A673 (cell line): ENCODE measurements around the gene ARMC8. TPM values are rescaled to one million over a fixed set of nuclear protein-coding genes. Genes with fewer than 3 reads are reported as not detected.

Source experiments
- BruUV-seq: library from RNA; stranded (reverse); fragments of 400-500 nt; replicated peaks from 2 replicates; lab custom pipeline; 2021; lab: Mats Ljungman, UMichigan
- CTCF ChIA-PET: fragments of 300-600 bp; sonication (Branson Sonifier 250); formaldehyde crosslinking; loops from one replicate; lab custom pipeline; 2022; ENCODE audit warnings: antibody characterized with exemption; lab: Charles Lee
- POLR2A ChIA-PET: fragments of 300-600 bp; sonication (Branson Sonifier 250); formaldehyde crosslinking; loops from one replicate; lab custom pipeline; 2022; ENCODE audit warnings: antibody characterized with exemption; ENCODE audit not compliant: low non-redundant PET; lab: Charles Lee
- DNase-seq: peaks from one replicate; pipeline ENCODE4 v3.0.0-alpha.2; 2015; ENCODE audit warnings: low spot score
- H3K27ac ChIP-seq: fragments of 200-600 bp; sonication (generic); 2 replicates; pipeline ENCODE4 v1.5.1; 2016; ENCODE audit warnings: mixed run types, low read depth, mild to moderate bottlenecking, mixed read lengths, antibody characterized with exemption, low read length; ENCODE audit not compliant: poor library complexity, severe bottlenecking
- H3K27me3 ChIP-seq: fragments of 200-600 bp; sonication (generic); replicated peaks from 2 replicates; pipeline ENCODE4 v1.6.1; 2017; ENCODE audit warnings: mixed run types, low read depth, mild to moderate bottlenecking, mixed read lengths, antibody characterized with exemption, low read length; ENCODE audit not compliant: insufficient read depth, poor library complexity
- H3K36me3 ChIP-seq: fragments of 200-600 bp; sonication (generic); 2 replicates; pipeline ENCODE4 v1.6.1; 2016; ENCODE audit warnings: mixed run types, mild to moderate bottlenecking, mixed read lengths, antibody characterized with exemption, low read length; ENCODE audit not compliant: insufficient read depth, poor library complexity, severe bottlenecking
- H3K4me1 ChIP-seq: fragments of 200-600 bp; sonication (generic); 2 replicates; pipeline ENCODE4 v1.6.1; 2017; ENCODE audit warnings: mixed run types, mild to moderate bottlenecking, mixed read lengths, antibody characterized with exemption, low read length; ENCODE audit not compliant: insufficient read depth, poor library complexity, severe bottlenecking
- H3K4me3 ChIP-seq: fragments of 200-600 bp; sonication (generic); 2 replicates; pipeline ENCODE4 v1.5.1; 2016; ENCODE audit warnings: low read depth, mixed run types, mild to moderate bottlenecking, mixed read lengths, low read length; ENCODE audit not compliant: poor library complexity, severe bottlenecking
- H3K9me3 ChIP-seq: fragments of 200-600 bp; sonication (generic); 2 replicates; pipeline ENCODE4 v1.6.1; 2016; ENCODE audit warnings: mixed run types, low read depth, mild to moderate bottlenecking, mixed read lengths, antibody characterized with exemption, low read length; ENCODE audit not compliant: poor library complexity, severe bottlenecking
- EZH2 ChIP-seq: fragments of 200-600 bp; sonication (generic); IDR thresholded peaks from 2 replicates; pipeline ENCODE4 v1.6.1; 2017; ENCODE audit warnings: borderline replicate concordance, low read depth, mild to moderate bottlenecking, mixed read lengths, antibody characterized with exemption, low read length; ENCODE audit not compliant: poor library complexity, severe bottlenecking
- intact Hi-C: fragments of 100-400 bp; cut with micrococcal nuclease; formaldehyde crosslinking; loops from one replicate; pipeline ENCODE4 v1.10.0; 2022; ENCODE audit not compliant: unreplicated experiment
- total RNA-seq: library from RNA; stranded (reverse); gene quantifications from 2 replicates; pipeline ENCODE4 v1.2.3, GENCODE V29; 2021
- TF ChIP-seq, protein P1 (sequence below): fragments of 300-800, 200-600 bp; sonication (generic); conservative IDR thresholded peaks from 2 replicates; pipeline ENCODE4 v1.5.1; 2017; ENCODE audit warnings: low read depth, mild to moderate bottlenecking, antibody characterized with exemption, low read length, moderate library complexity, mixed read lengths

The ARMC8 gene
- total RNA-seq, 1 experiment from 2014 or later = 55.8 TPM

DNA sequence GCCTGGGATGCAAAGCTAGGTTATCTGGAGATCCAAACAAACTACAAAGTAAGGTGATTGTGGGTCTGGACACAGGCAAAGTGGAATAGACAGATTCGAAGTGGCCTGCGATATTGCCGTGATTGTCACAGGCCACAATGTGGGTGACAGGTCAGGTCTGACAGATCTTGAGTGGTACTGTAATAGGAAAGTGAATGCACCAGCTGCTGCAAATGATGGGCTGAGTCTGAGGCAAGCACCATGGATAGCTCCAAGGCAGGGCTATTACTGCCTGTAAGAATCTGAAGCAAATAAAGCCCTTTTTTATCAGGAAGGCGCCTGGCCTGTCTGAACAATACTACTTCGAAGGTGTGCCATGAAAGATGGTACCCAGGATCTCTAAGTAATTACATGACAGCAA, 10.0 kb downstream of the ARMC8 start:
- Histone ChIP-seq H3K36me3 (no peaks in the 10 kb centered on the region), H3K4me3 (no peak overlapping the region), H3K27me3 (no peaks in the 10 kb centered on the region), H3K9me3 (no peaks in the 10 kb centered on the region), H3K4me1 (no peaks in the 10 kb centered on the region), H3K27ac (no peak overlapping the region)
- CTCF ChIA-PET = no interaction called here
- no TSS peak for BruUV-seq
- no peak for DNase-seq
- POLR2A ChIA-PET = no interaction called here
- TF ChIP-seq, protein P1, sequence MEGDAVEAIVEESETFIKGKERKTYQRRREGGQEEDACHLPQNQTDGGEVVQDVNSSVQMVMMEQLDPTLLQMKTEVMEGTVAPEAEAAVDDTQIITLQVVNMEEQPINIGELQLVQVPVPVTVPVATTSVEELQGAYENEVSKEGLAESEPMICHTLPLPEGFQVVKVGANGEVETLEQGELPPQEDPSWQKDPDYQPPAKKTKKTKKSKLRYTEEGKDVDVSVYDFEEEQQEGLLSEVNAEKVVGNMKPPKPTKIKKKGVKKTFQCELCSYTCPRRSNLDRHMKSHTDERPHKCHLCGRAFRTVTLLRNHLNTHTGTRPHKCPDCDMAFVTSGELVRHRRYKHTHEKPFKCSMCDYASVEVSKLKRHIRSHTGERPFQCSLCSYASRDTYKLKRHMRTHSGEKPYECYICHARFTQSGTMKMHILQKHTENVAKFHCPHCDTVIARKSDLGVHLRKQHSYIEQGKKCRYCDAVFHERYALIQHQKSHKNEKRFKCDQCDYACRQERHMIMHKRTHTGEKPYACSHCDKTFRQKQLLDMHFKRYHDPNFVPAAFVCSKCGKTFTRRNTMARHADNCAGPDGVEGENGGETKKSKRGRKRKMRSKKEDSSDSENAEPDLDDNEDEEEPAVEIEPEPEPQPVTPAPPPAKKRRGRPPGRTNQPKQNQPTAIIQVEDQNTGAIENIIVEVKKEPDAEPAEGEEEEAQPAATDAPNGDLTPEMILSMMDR = no peak
- TF ChIP-seq EZH2 = no peak
- intact Hi-C loops = no loop called here

DNA sequence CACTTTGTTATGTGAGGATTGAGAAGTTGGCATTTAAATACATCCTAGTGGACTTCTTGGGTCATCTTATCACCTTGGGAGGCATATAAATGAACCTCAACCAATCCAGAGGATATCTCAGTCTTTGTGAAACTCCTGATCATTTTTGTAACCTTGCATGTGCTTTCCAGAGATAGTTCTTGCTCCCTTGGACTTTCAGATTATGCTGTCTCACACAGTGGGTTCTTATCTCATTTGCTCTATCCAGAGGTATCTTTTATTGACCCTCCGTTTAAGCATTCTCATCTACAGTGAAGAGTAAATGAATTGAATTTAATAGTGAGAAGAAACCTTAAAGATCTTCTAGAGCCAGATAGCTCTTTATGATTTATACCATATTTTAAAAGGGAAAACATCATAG, 10.4 kb downstream of the ARMC8 start:
- POLR2A ChIA-PET = no interaction called here

DNA sequence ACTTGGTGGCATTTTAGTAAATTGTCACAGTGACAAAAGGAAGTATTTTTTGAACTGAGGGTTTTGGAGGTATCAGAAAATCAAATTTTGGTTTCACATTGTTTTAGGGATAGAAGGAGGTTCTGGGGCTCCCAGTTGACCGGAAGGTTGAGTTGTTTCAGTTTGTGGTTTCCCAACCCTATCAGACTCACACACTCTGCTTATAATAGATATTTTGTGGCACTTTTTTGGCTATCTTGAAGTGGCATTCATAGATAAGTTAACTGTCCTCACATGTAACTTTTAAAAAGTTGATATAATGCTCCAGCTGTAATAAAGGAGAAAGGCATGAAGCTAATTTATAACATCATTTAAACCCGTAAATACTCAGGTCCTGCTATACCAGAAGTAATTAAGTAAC, 12.8 kb downstream of the ARMC8 start:
- CTCF ChIA-PET = no interaction called here
- intact Hi-C loops = no loop called here
- Histone ChIP-seq H3K27ac (no peak overlapping the region), H3K9me3 (no peaks in the 10 kb centered on the region), H3K4me3 (no peak overlapping the region), H3K27me3 (no peaks in the 10 kb centered on the region), H3K4me1 (no peaks in the 10 kb centered on the region), H3K36me3 (no peaks in the 10 kb centered on the region)
- no peak for DNase-seq
- BruUV-seq = no TSS peak
- POLR2A ChIA-PET = no interaction called here
- TF ChIP-seq, protein P1 = no peak
- no peak for TF ChIP-seq EZH2

More for the DNA sequence above, 10.4 kb downstream of the ARMC8 start:
- Histone ChIP-seq H3K27me3 (no peaks in the 10 kb centered on the region), H3K27ac (no peak overlapping the region), H3K36me3 (no peaks in the 10 kb centered on the region), H3K4me3 (no peak overlapping the region), H3K4me1 (no peaks in the 10 kb centered on the region), H3K9me3 (no peaks in the 10 kb centered on the region)
- CTCF ChIA-PET = no interaction called here
- no TSS peak for BruUV-seq
- intact Hi-C loops = no loop called here
- DNase-seq = no peak
- TF ChIP-seq, protein P1 = no peak
